HG03108 (cell line): ENCODE results near the gene ZCCHC24.
"Not testable (repeated sequence)": the region's sequence is repeated elsewhere in the genome, so short reads cannot be mapped to it uniquely, and the experiment has no call there.

ENCODE experiments used
- ATAC-seq: cut with Tn5 transposase; IDR thresholded peaks from one replicate; pipeline ENCODE4 v1.9.1; 2021; ENCODE audit warnings: moderate library complexity; ENCODE audit not compliant: unreplicated experiment

ZCCHC24 gene

DNA sequence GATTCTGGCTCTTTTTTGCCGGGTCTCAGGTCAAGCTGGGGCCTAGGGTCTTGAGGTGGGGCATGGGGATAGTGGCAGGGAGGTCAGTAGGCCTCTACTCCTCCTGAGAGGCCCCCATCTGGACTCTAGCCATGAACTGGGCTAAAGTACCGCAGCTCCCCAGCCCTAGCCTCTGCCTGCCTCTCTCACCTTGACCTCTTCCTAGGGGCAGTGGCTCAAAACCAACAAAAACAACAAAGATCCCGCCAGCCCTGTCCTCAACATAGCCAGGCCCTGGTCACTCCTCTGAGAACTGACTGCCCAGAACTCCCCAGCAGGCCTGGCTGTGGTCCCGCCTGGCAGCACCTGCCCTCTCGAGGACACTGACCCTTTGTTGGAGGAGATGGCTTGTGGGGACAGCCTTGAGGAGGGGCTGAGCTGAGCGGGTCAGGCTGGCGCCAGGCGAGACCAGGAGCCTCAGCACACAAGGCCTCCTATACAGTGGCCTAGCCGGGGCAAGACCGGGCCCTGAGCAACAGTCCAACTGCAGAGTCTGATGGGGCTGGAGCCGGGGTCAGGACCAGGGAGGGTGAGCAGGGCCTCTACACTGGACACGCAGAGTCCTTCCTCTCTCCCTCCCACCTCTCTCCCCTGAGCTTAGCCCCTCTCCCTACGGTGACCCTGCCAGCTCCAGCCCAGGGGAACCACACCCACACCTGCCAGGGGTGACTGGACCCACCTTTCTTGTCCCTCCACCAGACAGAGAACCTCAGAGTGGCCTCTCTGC, 109.8 kb downstream of the ZCCHC24 start:
- no peak for ATAC-seq

GRCh38 chr10:79335094-79335469, 110.3 kb downstream of the ZCCHC24 start:
- ATAC-seq: no peak

DNA sequence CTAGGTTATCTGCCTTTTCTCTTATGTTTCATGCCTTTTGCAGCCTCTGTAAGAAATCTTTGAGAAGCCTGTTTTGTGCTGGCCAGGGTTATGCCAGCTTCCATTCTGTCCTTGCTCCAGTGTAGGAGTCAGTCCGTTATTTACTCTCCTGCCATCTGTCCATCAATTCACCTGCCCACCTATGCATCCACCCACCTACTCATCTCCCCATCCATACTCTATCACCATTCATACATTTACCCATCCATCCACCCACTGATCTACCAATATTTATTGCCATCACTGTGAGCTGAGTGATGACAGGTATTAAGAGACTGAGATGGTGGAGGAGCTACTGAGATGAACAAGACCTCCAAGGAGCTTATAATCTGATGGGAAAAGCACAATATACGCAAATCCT, 110.9 kb downstream of the ZCCHC24 start:
- no peak for ATAC-seq

DNA sequence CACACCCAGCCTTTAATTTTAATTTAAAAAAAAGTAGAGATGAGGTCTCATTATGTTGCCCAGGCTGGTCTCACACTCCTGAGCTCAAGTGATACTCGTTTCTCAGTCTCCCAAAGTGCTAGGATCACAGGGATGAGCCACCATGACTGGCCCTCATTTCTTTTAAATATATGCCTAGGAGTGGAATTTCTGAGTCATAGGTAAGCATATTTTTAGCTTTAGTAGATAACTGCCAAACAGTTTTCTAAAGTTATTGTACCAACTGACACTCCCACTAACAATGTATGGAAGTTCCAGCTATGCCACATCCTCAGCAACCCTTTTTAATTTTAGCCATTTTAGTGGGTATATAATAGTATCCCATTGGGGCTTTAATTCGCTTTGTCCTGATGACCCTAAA, 111.9 kb downstream of the ZCCHC24 start:
- ATAC-seq: no peak

- not testable (repeated sequence) for ATAC-seq
These were observed 112.7 kb downstream of the ZCCHC24 start for GRCh38 chr10:79332610-79333315.
